GM19455 (cell line): Measurements from ENCODE around the gene SUGP1.
A peak's percentile ranks its signal among the peaks of the same experiment; 100 is the strongest.

Source experiments
- ATAC-seq: cut with Tn5 transposase; IDR thresholded peaks from one replicate; pipeline ENCODE4 v1.9.1; 2021; ENCODE audit not compliant: unreplicated experiment

The SUGP1 gene

GRCh38 chr19:19342086-19343015 lies 22.0 kb upstream of the SUGP1 start:
- no peak for ATAC-seq

GRCh38 chr19:19341026-19341425 lies 20.7 kb upstream of the SUGP1 start:
- no peak for ATAC-seq

GRCh38 chr19:19338082-19338481 lies 17.8 kb upstream of the SUGP1 start:
- ATAC-seq = no peak

GRCh38 chr19:19337120-19337519 lies 16.8 kb upstream of the SUGP1 start:
- no peak for ATAC-seq

- ATAC-seq = no peak
Observed at GRCh38 chr19:19336597-19336996, 16.3 kb upstream of the SUGP1 start.

GRCh38 chr19:19335408-19336158 lies 15.3 kb upstream of the SUGP1 start:
- ATAC-seq = no peak

GRCh38 chr19:19334989-19335344 lies 14.7 kb upstream of the SUGP1 start:
- no peak for ATAC-seq

GRCh38 chr19:19334063-19334988 lies 14.0 kb upstream of the SUGP1 start:
- ATAC-seq = no peak

- no peak for ATAC-seq
Observed at GRCh38 chr19:19329126-19329525, 8.8 kb upstream of the SUGP1 start.

- ATAC-seq = no peak
Observed at GRCh38 chr19:19327672-19328071, 7.4 kb upstream of the SUGP1 start.

GRCh38 chr19:19324059-19324770 lies 3.9 kb upstream of the SUGP1 start:
- no peak for ATAC-seq

- no peak for ATAC-seq
Observed at GRCh38 chr19:19321141-19321577, 850 bp upstream of the SUGP1 start.

- peak; percentile 9 for ATAC-seq
Observed at GRCh38 chr19:19319732-19320360, 463 bp downstream of the SUGP1 start.

- ATAC-seq = no peak
Observed at GRCh38 chr19:19316082-19316481, 4.2 kb downstream of the SUGP1 start.

GRCh38 chr19:19315444-19315843 lies 4.9 kb downstream of the SUGP1 start:
- no peak for ATAC-seq

GRCh38 chr19:19308373-19308772 lies 11.9 kb downstream of the SUGP1 start:
- ATAC-seq = no peak

GRCh38 chr19:19306191-19306590 lies 14.1 kb downstream of the SUGP1 start:
- ATAC-seq = no peak

- ATAC-seq = no peak
Observed at GRCh38 chr19:19305696-19306095, 14.6 kb downstream of the SUGP1 start.

GRCh38 chr19:19305066-19305465 lies 15.2 kb downstream of the SUGP1 start:
- ATAC-seq = no peak
